ENCODE data around the gene ACVR1. TPM values are rescaled to one million over a fixed set of nuclear protein-coding genes. Genes with fewer than 3 reads are reported as not detected.

The ACVR1 gene
- total and polyA plus RNA-seq, 9 of the 15 experiments (the other 6 are each of a cell fraction or from before 2014, with no cell fraction given), result 3.8 to 14.3 (median 6.9) TPM

- TF ChIP-seq, protein P1, sequence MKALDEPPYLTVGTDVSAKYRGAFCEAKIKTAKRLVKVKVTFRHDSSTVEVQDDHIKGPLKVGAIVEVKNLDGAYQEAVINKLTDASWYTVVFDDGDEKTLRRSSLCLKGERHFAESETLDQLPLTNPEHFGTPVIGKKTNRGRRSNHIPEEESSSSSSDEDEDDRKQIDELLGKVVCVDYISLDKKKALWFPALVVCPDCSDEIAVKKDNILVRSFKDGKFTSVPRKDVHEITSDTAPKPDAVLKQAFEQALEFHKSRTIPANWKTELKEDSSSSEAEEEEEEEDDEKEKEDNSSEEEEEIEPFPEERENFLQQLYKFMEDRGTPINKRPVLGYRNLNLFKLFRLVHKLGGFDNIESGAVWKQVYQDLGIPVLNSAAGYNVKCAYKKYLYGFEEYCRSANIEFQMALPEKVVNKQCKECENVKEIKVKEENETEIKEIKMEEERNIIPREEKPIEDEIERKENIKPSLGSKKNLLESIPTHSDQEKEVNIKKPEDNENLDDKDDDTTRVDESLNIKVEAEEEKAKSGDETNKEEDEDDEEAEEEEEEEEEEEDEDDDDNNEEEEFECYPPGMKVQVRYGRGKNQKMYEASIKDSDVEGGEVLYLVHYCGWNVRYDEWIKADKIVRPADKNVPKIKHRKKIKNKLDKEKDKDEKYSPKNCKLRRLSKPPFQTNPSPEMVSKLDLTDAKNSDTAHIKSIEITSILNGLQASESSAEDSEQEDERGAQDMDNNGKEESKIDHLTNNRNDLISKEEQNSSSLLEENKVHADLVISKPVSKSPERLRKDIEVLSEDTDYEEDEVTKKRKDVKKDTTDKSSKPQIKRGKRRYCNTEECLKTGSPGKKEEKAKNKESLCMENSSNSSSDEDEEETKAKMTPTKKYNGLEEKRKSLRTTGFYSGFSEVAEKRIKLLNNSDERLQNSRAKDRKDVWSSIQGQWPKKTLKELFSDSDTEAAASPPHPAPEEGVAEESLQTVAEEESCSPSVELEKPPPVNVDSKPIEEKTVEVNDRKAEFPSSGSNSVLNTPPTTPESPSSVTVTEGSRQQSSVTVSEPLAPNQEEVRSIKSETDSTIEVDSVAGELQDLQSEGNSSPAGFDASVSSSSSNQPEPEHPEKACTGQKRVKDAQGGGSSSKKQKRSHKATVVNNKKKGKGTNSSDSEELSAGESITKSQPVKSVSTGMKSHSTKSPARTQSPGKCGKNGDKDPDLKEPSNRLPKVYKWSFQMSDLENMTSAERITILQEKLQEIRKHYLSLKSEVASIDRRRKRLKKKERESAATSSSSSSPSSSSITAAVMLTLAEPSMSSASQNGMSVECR (CRISPR knock-in tag; IDR thresholded peaks at IDR 0.05), result 0 out of 2 replicates have a peak, but pooled peaks have one; percentile 14
- TF ChIP-seq, protein P2, sequence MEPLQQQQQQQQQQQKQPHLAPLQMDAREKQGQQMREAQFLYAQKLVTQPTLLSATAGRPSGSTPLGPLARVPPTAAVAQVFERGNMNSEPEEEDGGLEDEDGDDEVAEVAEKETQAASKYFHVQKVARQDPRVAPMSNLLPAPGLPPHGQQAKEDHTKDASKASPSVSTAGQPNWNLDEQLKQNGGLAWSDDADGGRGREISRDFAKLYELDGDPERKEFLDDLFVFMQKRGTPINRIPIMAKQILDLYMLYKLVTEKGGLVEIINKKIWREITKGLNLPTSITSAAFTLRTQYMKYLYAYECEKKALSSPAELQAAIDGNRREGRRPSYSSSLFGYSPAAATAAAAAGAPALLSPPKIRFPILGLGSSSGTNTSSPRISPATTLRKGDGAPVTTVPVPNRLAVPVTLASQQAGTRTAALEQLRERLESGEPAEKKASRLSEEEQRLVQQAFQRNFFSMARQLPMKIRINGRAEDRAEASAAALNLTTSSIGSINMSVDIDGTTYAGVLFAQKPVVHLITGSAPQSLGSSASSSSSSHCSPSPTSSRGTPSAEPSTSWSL (CRISPR knock-in tag; IDR thresholded peaks at IDR 0.05; ENCODE audit: borderline replicate concordance), result no peak
- TF ChIP-seq ZNF174 (CRISPR knock-in tag; IDR thresholded peaks at IDR 0.05), result no peak
- TF ChIP-seq, protein P3, sequence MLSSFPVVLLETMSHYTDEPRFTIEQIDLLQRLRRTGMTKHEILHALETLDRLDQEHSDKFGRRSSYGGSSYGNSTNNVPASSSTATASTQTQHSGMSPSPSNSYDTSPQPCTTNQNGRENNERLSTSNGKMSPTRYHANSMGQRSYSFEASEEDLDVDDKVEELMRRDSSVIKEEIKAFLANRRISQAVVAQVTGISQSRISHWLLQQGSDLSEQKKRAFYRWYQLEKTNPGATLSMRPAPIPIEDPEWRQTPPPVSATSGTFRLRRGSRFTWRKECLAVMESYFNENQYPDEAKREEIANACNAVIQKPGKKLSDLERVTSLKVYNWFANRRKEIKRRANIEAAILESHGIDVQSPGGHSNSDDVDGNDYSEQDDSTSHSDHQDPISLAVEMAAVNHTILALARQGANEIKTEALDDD (IDR thresholded peaks at IDR 0.05), result peak; percentile 82
- no peak for TF ChIP-seq CSDE1 (IDR thresholded peaks at IDR 0.05)
- 0 out of 2 replicates have a peak, but pooled peaks have one; percentile 9 for TF ChIP-seq ATF3 (IDR thresholded peaks at IDR 0.05)
- TF ChIP-seq ATF3 (CRISPR knock-in tag; conservative IDR thresholded peaks at IDR 0.05), result no peak
- TF ChIP-seq RCOR1 (IDR thresholded peaks at IDR 0.05; ENCODE audit: borderline replicate concordance in 1 of 2, low read depth in 2 of 2, low read length in 2 of 2), result peak; percentile 21 to 67; a peak in 3 of 4 replicates
- TF ChIP-seq NCOR1 (IDR thresholded peaks at IDR 0.05), result peak; percentile 60
- TF ChIP-seq C11orf30 (IDR thresholded peaks at IDR 0.05; ENCODE audit: low read depth), result peak; percentile 76
- TF ChIP-seq HDAC6 (IDR thresholded peaks at IDR 0.05; ENCODE audit: low read depth, low read length), result no peak
- TF ChIP-seq CBX1 (IDR thresholded peaks at IDR 0.05; ENCODE audit: low read depth), result no peak
- TF ChIP-seq SMC3 (conservative IDR thresholded peaks at IDR 0.05; ENCODE audit: insufficient read depth, low read depth, low read length), result peak; percentile 65
- peak; percentile 61; the same call in 1 of the 2 replicates for TF ChIP-seq SOX6 (IDR thresholded peaks at IDR 0.05)
- TF ChIP-seq, protein P4, sequence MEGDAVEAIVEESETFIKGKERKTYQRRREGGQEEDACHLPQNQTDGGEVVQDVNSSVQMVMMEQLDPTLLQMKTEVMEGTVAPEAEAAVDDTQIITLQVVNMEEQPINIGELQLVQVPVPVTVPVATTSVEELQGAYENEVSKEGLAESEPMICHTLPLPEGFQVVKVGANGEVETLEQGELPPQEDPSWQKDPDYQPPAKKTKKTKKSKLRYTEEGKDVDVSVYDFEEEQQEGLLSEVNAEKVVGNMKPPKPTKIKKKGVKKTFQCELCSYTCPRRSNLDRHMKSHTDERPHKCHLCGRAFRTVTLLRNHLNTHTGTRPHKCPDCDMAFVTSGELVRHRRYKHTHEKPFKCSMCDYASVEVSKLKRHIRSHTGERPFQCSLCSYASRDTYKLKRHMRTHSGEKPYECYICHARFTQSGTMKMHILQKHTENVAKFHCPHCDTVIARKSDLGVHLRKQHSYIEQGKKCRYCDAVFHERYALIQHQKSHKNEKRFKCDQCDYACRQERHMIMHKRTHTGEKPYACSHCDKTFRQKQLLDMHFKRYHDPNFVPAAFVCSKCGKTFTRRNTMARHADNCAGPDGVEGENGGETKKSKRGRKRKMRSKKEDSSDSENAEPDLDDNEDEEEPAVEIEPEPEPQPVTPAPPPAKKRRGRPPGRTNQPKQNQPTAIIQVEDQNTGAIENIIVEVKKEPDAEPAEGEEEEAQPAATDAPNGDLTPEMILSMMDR (IDR thresholded peaks at IDR 0.05 in 2 of 3, conservative IDR thresholded peaks at IDR 0.05 in 1 of 3; ENCODE audit: insufficient read depth in 2 of 3, low read depth in 1 of 3, low read length in 3 of 3), result peak; percentile 71 to 79 (median 73)
- no peak for TF ChIP-seq NCOA6 (IDR thresholded peaks at IDR 0.05)
- TF ChIP-seq, protein P5, sequence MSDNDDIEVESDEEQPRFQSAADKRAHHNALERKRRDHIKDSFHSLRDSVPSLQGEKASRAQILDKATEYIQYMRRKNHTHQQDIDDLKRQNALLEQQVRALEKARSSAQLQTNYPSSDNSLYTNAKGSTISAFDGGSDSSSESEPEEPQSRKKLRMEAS (CRISPR knock-in tag; IDR thresholded peaks at IDR 0.05), result peak; percentile 43; the same call in 1 of the 2 replicates
- TF ChIP-seq HNRNPUL1 (IDR thresholded peaks at IDR 0.05; ENCODE audit: low read length), result no peak
These were observed 124.6 kb downstream of the ACVR1 start (continued) for GRCh38 chr2:157751462-157752058.

Measured in K562 (cell line).